G401 (cell line): ENCODE results near the gene RASA2. TPM values are rescaled to one million over a fixed set of nuclear protein-coding genes. Genes with fewer than 3 reads are reported as not detected.
"Not testable (repeated sequence)": the region's sequence is repeated elsewhere in the genome, so short reads cannot be mapped to it uniquely, and the experiment has no call there.

Experiments used
- DNase-seq: peaks from one replicate; pipeline ENCODE4 v3.0.0-alpha.2; 2015; ENCODE audit warnings: low spot score
- in situ Hi-C: cut with HindIII; loops from 2 replicates; pipeline ENCODE4 v1.10.0; 2016; ENCODE audit warnings: low sequenced_read_pairs, mixed read lengths
- total RNA-seq: library from RNA; depleted of rRNA; stranded (reverse); fragments of >200 nt; shearing (Covaris generic); gene quantifications from 2 replicates; pipeline ENCODE4 v1.2.3, GENCODE V29; 2014

Gene RASA2
- total RNA-seq, 1 experiment from 2014 or later, result 6.4 TPM

- in situ Hi-C loops, result no loop called here
These were observed 121.6 kb downstream of the RASA2 start for GRCh38 chr3:141608438-141608837.

GRCh38 chr3:141610939-141611338 lies 124.1 kb downstream of the RASA2 start:
- no peak for DNase-seq
- in situ Hi-C loops, result no loop called here

More at GRCh38 chr3:141608438-141608837, 121.6 kb downstream of the RASA2 start:
- DNase-seq, result no peak

- in situ Hi-C loops, result no loop called here
These were observed 131.5 kb downstream of the RASA2 start for GRCh38 chr3:141618103-141618910.

GRCh38 chr3:141618938-141619337 lies 132.1 kb downstream of the RASA2 start:
- no peak for DNase-seq
- in situ Hi-C loops, result no loop called here

More at GRCh38 chr3:141618103-141618910, 131.5 kb downstream of the RASA2 start:
- DNase-seq, result no peak

GRCh38 chr3:141619450-141619849 lies 132.6 kb downstream of the RASA2 start:
- DNase-seq, result no peak
- in situ Hi-C loops, result no loop called here

- in situ Hi-C loops, result no loop called here
- DNase-seq, result no peak
These were observed 136.9 kb downstream of the RASA2 start for GRCh38 chr3:141623691-141624090.

GRCh38 chr3:141625506-141625905 lies 138.7 kb downstream of the RASA2 start:
- DNase-seq, result no peak

GRCh38 chr3:141628334-141628733 lies 141.5 kb downstream of the RASA2 start:
- in situ Hi-C loops, DNase-seq: not testable (repeated sequence)

More at GRCh38 chr3:141625506-141625905, 138.7 kb downstream of the RASA2 start:
- in situ Hi-C loops, result no loop called here

- in situ Hi-C loops, DNase-seq: not testable (repeated sequence)
These were observed 142.1 kb downstream of the RASA2 start for GRCh38 chr3:141628868-141629441.

GRCh38 chr3:141629976-141630375 lies 143.1 kb downstream of the RASA2 start:
- DNase-seq, result no peak
- in situ Hi-C loops, result no loop called here

- in situ Hi-C loops, result no loop called here
- DNase-seq, result no peak
These were observed 146.1 kb downstream of the RASA2 start for GRCh38 chr3:141632779-141633374.

GRCh38 chr3:141642215-141642614 lies 155.4 kb downstream of the RASA2 start:
- in situ Hi-C loops, result no loop called here
- DNase-seq, result no peak

GRCh38 chr3:141643391-141643790 lies 156.6 kb downstream of the RASA2 start:
- no peak for DNase-seq
- in situ Hi-C loops, result no loop called here

GRCh38 chr3:141643796-141644195 lies 157.0 kb downstream of the RASA2 start:
- in situ Hi-C loops, result no loop called here
- no peak for DNase-seq

GRCh38 chr3:141644931-141645330 lies 158.1 kb downstream of the RASA2 start:
- in situ Hi-C loops, result no loop called here
- peak; percentile 16 for DNase-seq

GRCh38 chr3:141646760-141647561 lies 160.1 kb downstream of the RASA2 start:
- peak; percentile 14 for DNase-seq
- in situ Hi-C loops, result no loop called here

GRCh38 chr3:141647562-141647915 lies 160.7 kb downstream of the RASA2 start:
- DNase-seq, result no peak
- in situ Hi-C loops, result no loop called here

GRCh38 chr3:141648055-141648910 lies 161.5 kb downstream of the RASA2 start:
- in situ Hi-C loops, result no loop called here
- no peak for DNase-seq

- no peak for DNase-seq
- in situ Hi-C loops, result no loop called here
These were observed 163.0 kb downstream of the RASA2 start for GRCh38 chr3:141649871-141650270.
